ENCODE results near the gene FANCG.

GRCh38 chr9:35060548-35061207 lies 19.1 kb downstream of the FANCG start:
- TF ChIP-seq CTCF (IDR thresholded peaks at IDR 0.05; ENCODE audit: insufficient read depth, low read depth, low read length), result no peak
- TF ChIP-seq EZH2 (IDR thresholded peaks at IDR 0.05; ENCODE audit: insufficient read depth, low read length), result no peak

All from astrocyte (in vitro differentiated cells and primary cell).